ENCODE measurements around the gene RFX3. TPM values are rescaled to one million over a fixed set of nuclear protein-coding genes. Genes with fewer than 3 reads are reported as not detected.

RFX3 gene
- total and polyA plus RNA-seq, 2 of the 13 experiments (the other 11 are each of a cell fraction or from before 2014, with no cell fraction given) = 2.7 to 5.3 TPM

DNA sequence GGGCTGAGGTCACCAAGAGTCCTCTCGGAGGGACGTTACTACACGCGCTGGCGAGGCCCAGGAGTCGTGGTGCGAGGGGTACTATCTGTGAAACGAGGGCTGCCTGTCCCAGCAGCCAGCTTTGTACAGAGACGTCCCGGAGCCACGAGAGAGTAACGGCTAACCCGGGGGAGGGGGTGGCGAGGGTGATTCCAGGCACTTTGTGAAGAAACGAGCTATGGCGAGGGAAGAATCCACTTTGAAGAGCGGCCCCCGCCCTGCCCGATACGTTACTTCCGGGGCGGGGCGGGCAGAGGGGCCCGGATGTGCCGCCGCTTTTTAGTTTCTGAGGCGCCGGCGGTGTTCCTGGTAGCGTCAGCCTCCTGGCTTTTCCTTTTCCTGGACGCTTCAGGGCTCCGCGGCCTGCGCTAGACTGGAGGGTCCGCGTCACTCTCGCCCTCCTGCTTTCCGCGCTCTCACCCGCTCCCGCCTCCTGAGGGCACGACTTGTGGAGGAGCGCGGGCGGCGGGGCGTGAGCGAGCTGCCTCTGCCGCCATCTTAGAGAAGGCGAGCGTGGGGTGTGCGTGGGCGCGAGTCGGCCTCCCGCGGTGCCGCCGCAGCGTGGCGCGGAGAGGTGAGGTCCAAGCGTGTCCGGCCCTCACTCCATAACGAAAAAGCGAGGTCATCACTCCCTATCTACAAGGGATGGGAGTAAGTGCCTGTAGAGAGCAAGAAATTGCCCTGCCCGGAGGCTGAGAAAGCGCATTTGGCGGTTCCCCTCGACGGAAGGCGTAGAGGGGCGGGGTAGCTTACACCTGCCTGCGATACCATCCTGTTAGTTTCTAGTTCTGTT, 580 bp upstream of the RFX3 start (continued):
- TF ChIP-seq, protein P1, sequence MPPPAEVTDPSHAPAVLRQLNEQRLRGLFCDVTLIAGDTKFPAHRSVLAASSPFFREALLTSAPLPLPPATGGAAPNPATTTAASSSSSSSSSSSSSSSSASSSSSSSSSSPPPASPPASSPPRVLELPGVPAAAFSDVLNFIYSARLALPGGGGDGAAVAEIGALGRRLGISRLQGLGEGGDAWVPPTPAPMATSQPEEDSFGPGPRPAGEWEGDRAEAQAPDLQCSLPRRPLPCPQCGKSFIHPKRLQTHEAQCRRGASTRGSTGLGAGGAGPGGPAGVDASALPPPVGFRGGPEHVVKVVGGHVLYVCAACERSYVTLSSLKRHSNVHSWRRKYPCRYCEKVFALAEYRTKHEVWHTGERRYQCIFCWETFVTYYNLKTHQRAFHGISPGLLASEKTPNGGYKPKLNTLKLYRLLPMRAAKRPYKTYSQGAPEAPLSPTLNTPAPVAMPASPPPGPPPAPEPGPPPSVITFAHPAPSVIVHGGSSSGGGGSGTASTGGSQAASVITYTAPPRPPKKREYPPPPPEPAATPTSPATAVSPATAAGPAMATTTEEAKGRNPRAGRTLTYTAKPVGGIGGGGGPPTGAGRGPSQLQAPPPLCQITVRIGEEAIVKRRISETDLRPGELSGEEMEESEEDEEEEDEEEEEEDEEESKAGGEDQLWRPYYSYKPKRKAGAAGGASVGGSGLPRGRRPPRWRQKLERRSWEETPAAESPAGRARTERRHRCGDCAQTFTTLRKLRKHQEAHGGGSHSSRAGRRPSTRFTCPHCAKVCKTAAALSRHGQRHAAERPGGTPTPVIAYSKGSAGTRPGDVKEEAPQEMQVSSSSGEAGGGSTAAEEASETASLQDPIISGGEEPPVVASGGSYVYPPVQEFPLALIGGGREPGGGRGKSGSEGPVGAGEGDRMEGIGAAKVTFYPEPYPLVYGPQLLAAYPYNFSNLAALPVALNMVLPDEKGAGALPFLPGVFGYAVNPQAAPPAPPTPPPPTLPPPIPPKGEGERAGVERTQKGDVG (CRISPR knock-in tag; IDR thresholded peaks at IDR 0.05; ENCODE audit: borderline replicate concordance) = no peak
- TF ChIP-seq, protein P2, sequence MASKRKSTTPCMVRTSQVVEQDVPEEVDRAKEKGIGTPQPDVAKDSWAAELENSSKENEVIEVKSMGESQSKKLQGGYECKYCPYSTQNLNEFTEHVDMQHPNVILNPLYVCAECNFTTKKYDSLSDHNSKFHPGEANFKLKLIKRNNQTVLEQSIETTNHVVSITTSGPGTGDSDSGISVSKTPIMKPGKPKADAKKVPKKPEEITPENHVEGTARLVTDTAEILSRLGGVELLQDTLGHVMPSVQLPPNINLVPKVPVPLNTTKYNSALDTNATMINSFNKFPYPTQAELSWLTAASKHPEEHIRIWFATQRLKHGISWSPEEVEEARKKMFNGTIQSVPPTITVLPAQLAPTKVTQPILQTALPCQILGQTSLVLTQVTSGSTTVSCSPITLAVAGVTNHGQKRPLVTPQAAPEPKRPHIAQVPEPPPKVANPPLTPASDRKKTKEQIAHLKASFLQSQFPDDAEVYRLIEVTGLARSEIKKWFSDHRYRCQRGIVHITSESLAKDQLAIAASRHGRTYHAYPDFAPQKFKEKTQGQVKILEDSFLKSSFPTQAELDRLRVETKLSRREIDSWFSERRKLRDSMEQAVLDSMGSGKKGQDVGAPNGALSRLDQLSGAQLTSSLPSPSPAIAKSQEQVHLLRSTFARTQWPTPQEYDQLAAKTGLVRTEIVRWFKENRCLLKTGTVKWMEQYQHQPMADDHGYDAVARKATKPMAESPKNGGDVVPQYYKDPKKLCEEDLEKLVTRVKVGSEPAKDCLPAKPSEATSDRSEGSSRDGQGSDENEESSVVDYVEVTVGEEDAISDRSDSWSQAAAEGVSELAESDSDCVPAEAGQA (IDR thresholded peaks at IDR 0.05; ENCODE audit: low read depth) = peak; percentile 65; the same call in 1 of the 2 replicates
- TF ChIP-seq, protein P2 (CRISPR knock-in tag; IDR thresholded peaks at IDR 0.05; ENCODE audit: borderline replicate concordance) = 0 out of 2 replicates have a peak, but pooled peaks have one; percentile 78
- peak; percentile 89 for TF ChIP-seq HNRNPLL (IDR thresholded peaks at IDR 0.05; ENCODE audit: low read depth, low read length, poor library complexity, severe bottlenecking)
- TF ChIP-seq, protein P3, sequence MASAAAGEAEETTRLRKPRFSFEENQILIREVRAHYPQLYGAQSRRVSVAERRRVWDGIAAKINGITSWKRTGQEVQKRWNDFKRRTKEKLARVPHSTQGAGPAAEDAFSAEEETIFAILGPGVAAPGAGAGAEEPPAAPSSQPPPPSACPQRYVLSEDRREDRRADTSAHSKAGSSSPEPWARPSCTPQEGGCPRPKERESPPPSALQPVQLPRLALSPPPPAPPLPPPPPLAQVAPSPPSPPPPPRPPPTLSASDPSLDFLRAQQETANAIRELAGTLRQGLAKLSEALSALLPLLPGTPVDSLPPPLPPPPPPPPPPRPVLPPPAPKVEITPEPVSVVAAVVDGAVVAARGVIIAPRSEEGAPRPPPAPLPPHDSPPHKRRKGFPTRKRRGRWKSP (CRISPR knock-in tag; IDR thresholded peaks at IDR 0.05) = peak; percentile 56; the same call in 1 of the 2 replicates
- peak; percentile 51 for TF ChIP-seq ATF7-NPFF (CRISPR knock-in tag; IDR thresholded peaks at IDR 0.05; ENCODE audit: low read depth)
- TF ChIP-seq MED13 (CRISPR knock-in tag; IDR thresholded peaks at IDR 0.05) = peak; percentile 77
- peak; percentile 57; the same call in 1 of the 2 replicates for TF ChIP-seq ZNF367 (CRISPR knock-in tag; IDR thresholded peaks at IDR 0.05; ENCODE audit: borderline replicate concordance)
- no peak for TF ChIP-seq HNF4G (IDR thresholded peaks at IDR 0.05; ENCODE audit: borderline replicate concordance, low read depth, low read length)
- TF ChIP-seq HNF4G (CRISPR knock-in tag; IDR thresholded peaks at IDR 0.05; ENCODE audit: borderline replicate concordance, low read depth) = 0 out of 2 replicates have a peak, but pooled peaks have one; percentile 65
- TF ChIP-seq GPN1 (CRISPR knock-in tag; IDR thresholded peaks at IDR 0.05; ENCODE audit: borderline replicate concordance) = no peak
- peak; percentile 21; the same call in 1 of the 2 replicates for TF ChIP-seq CBX5 (CRISPR knock-in tag; IDR thresholded peaks at IDR 0.05; ENCODE audit: borderline replicate concordance)
- peak; percentile 77 for TF ChIP-seq SALL1 (CRISPR knock-in tag; IDR thresholded peaks at IDR 0.05)
- TF ChIP-seq ZBTB7B (CRISPR knock-in tag; IDR thresholded peaks at IDR 0.05) = peak; percentile 27; the same call in 1 of the 2 replicates
- no peak for TF ChIP-seq EHMT2 (IDR thresholded peaks at IDR 0.05; ENCODE audit: borderline replicate concordance, low read depth, low read length)
- peak; percentile 80; the same call in 1 of the 2 replicates for TF ChIP-seq NFIB (CRISPR knock-in tag; IDR thresholded peaks at IDR 0.05; ENCODE audit: borderline replicate concordance)
- TF ChIP-seq ZFP62 (CRISPR knock-in tag; IDR thresholded peaks at IDR 0.05) = peak; percentile 58; the same call in 1 of the 2 replicates
- no peak for TF ChIP-seq NBN (conservative IDR thresholded peaks at IDR 0.05)

Measured in HepG2 (cell line).